Esophagus muscularis mucosa (tissue), 4 donors: ENCODE measurements around the gene MBL2. TPM values are rescaled to one million over a fixed set of nuclear protein-coding genes. Genes with fewer than 3 reads are reported as not detected.

ENCODE experiments used
- DNase-seq: peaks from one replicate; pipeline ENCODE4 v3.0.0-alpha.2; 2017; ENCODE audit errors: extremely low spot score
- H3K27ac ChIP-seq, 4 donors: fragments of 200-600 bp; sonication (generic); replicated peaks in 1 of 4; 1 replicate in 3 of 4; 2 replicates in 1 of 4; pipeline ENCODE4 v1.5.1; 2016 to 2019; ENCODE audit warnings: mild to moderate bottlenecking in 1 of 4
- H3K27me3 ChIP-seq, 4 donors: fragments of 200-600 bp; sonication (generic); one replicate each; pipeline versions ENCODE4 v1.5.1 to v1.6.0; 2016 to 2019
- H3K36me3 ChIP-seq, 4 donors: fragments of 200-600 bp; sonication (generic); one replicate each; pipeline ENCODE4 v1.5.1; 2016 to 2019
- H3K4me1 ChIP-seq, 4 donors: fragments of 200-600 bp; sonication (generic); one replicate each; pipeline ENCODE4 v1.5.1; 2016 to 2019
- H3K4me3 ChIP-seq, 4 donors: fragments of 200-600 bp; sonication (generic); 1 replicate in 2 of 4; 2 replicates in 2 of 4; pipeline ENCODE4 v1.5.1; 2016 to 2019; ENCODE audit warnings: mild to moderate bottlenecking in 4 of 4, moderate library complexity in 1 of 4
- H3K9me3 ChIP-seq, 4 donors: fragments of 200-600 bp; sonication (generic); 1 replicate in 3 of 4; 2 replicates in 1 of 4; pipeline ENCODE4 v1.5.1; 2016 to 2019
- EP300 ChIP-seq: sonication (generic); formaldehyde crosslinking; IDR thresholded peaks from one replicate; pipeline ENCODE4 v1.6.1; 2017; ENCODE audit warnings: antibody characterized with exemption
- POLR2A ChIP-seq: fragments of 450-650 bp; IDR thresholded peaks from one replicate; pipeline ENCODE4 v1.6.1; 2017; ENCODE audit warnings: antibody characterized with exemption, moderate library complexity, mild to moderate bottlenecking, low read depth
- POLR2AphosphoS5 ChIP-seq, 2 donors: sonication (generic); formaldehyde crosslinking; IDR thresholded peaks; one replicate each; pipeline ENCODE4 v1.6.1; 2017; ENCODE audit warnings: antibody characterized with exemption in 2 of 2
- WGBS: methylation state at CpG from one replicate; pipeline ENCODE4 v1.1.5; 2018; 5-methylcytosine and 5-hydroxymethylcytosine counted together
- intact Hi-C: fragments of 100-400 bp; cut with DNase I; formaldehyde crosslinking; loops from one replicate; pipeline ENCODE4 v1.15.1; 2023
- total RNA-seq, 4 donors: library from RNA; depleted of rRNA; stranded (reverse); fragments of >200 nt; gene quantifications; one replicate each; pipeline versions ENCODE4 v1.1.0 to v1.2.1, GENCODE V29; 2016
- TF ChIP-seq, protein P1 (sequence below), 3 experiments: fragments of 200-600 bp in 2 of 3; fragments of 450-650 bp in 1 of 3; sonication (generic) in 2 of 3; IDR thresholded peaks; one replicate each; pipeline ENCODE4 v1.5.1; 2017 to 2019; ENCODE audit warnings: antibody characterized with exemption in 3 of 3, mild to moderate bottlenecking in 2 of 3, moderate library complexity in 1 of 3

MBL2 gene
- total RNA-seq, 4 donors from 2014 or later, result 0.06 TPM; not detected in 3

- peak; percentile 91 for DNase-seq
- Histone ChIP-seq H3K27me3 (peaks cover 0 to 16% (median 0%) of the 10 kb centered on the region in 4 donors), H3K4me1 (peaks cover 0 to 7% (median 0%) of the 10 kb centered on the region in 4 donors), H3K9me3 (no peaks in the 10 kb centered on the region), H3K27ac (no peak overlapping the region), H3K36me3 (no peaks in the 10 kb centered on the region), H3K4me3 (no peak overlapping the region)
- 80% methylated on average over 13 of the region's 13 CpGs for WGBS
- no peak for TF ChIP-seq POLR2AphosphoS5 (IDR thresholded peaks at IDR 0.05)
- TF ChIP-seq POLR2A, result no peak
- TF ChIP-seq, protein P1, sequence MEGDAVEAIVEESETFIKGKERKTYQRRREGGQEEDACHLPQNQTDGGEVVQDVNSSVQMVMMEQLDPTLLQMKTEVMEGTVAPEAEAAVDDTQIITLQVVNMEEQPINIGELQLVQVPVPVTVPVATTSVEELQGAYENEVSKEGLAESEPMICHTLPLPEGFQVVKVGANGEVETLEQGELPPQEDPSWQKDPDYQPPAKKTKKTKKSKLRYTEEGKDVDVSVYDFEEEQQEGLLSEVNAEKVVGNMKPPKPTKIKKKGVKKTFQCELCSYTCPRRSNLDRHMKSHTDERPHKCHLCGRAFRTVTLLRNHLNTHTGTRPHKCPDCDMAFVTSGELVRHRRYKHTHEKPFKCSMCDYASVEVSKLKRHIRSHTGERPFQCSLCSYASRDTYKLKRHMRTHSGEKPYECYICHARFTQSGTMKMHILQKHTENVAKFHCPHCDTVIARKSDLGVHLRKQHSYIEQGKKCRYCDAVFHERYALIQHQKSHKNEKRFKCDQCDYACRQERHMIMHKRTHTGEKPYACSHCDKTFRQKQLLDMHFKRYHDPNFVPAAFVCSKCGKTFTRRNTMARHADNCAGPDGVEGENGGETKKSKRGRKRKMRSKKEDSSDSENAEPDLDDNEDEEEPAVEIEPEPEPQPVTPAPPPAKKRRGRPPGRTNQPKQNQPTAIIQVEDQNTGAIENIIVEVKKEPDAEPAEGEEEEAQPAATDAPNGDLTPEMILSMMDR (IDR thresholded peaks at IDR 0.05), result peak; percentile 51 to 74 (median 61)
- no peak for TF ChIP-seq EP300
- intact Hi-C loops, result no loop called here
Measured at GRCh38 chr10:52779541-52780390, 7.2 kb upstream of the MBL2 start.

- WGBS, result 35% methylated on average over 34 of the region's 42 CpGs
Measured at GRCh38 chr10:52778511-52779392, 6.2 kb upstream of the MBL2 start.

GRCh38 chr10:52777414-52777813 is 4.8 kb upstream of the MBL2 start:
- WGBS, result 86% methylated on average over 5 of the region's 5 CpGs
- TF ChIP-seq, protein P1 (IDR thresholded peaks at IDR 0.05), result no peak
- TF ChIP-seq POLR2AphosphoS5 (IDR thresholded peaks at IDR 0.05), result no peak
- TF ChIP-seq POLR2A, result no peak
- no peak for TF ChIP-seq EP300
- Histone ChIP-seq H3K9me3 (no peaks in the 10 kb centered on the region), H3K27me3 (peaks cover 0 to 16% (median 0%) of the 10 kb centered on the region in 4 donors), H3K36me3 (no peaks in the 10 kb centered on the region), H3K27ac (no peak overlapping the region), H3K4me3 (no peak overlapping the region), H3K4me1 (peaks cover 0 to 7% (median 0%) of the 10 kb centered on the region in 4 donors)
- intact Hi-C loops, result no loop called here
- DNase-seq, result peak; percentile 57

More at GRCh38 chr10:52778511-52779392, 6.2 kb upstream of the MBL2 start:
- no peak for TF ChIP-seq POLR2AphosphoS5 (IDR thresholded peaks at IDR 0.05)
- TF ChIP-seq, protein P1 (IDR thresholded peaks at IDR 0.05), result no peak
- TF ChIP-seq POLR2A, result no peak
- TF ChIP-seq EP300, result no peak
- Histone ChIP-seq H3K9me3 (no peaks in the 10 kb centered on the region), H3K27me3 (peaks cover 0 to 16% (median 0%) of the 10 kb centered on the region in 4 donors), H3K4me3 (no peak overlapping the region), H3K27ac (no peak overlapping the region), H3K4me1 (peaks cover 0 to 7% (median 0%) of the 10 kb centered on the region in 4 donors), H3K36me3 (no peaks in the 10 kb centered on the region)
- intact Hi-C loops, result no loop called here
- DNase-seq, result peak; percentile 70

DNA sequence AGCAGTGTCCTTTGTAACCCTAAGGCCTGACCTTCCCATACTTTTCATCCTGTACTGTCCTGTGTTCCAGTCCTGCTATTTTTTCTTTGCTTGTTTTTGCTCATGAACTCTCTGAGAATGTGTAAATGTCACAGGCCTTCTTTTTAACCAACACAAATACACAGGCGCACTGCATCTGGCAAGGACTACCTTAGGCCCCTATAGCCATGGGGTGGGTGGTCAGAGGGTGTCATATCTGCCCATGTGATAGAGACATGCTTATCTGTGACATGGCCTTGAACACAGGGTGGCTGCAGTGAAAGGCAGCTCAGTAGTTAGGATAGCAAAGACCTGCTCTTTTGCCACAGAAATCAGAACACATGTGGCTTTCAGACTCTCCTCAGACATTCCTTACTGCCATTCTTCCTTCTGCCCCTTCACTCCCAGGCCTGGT is 3.9 kb upstream of the MBL2 start:
- Histone ChIP-seq H3K4me1 (peaks cover 0 to 7% (median 0%) of the 10 kb centered on the region in 4 donors), H3K27me3 (peaks cover 0 to 16% (median 0%) of the 10 kb centered on the region in 4 donors), H3K9me3 (no peaks in the 10 kb centered on the region), H3K36me3 (no peaks in the 10 kb centered on the region), H3K4me3 (no peak overlapping the region), H3K27ac (no peak overlapping the region)
- no peak for TF ChIP-seq POLR2AphosphoS5 (IDR thresholded peaks at IDR 0.05)
- TF ChIP-seq, protein P1 (IDR thresholded peaks at IDR 0.05), result no peak
- TF ChIP-seq EP300, result no peak
- no peak for TF ChIP-seq POLR2A
- no CpG with 5 or more reads among the region's 1 CpG for WGBS
- peak; percentile 89 for DNase-seq
- intact Hi-C loops, result no loop called here
